Gastrocnemius medialis (tissue), 4 donors: ENCODE data around the gene CLEC18A. TPM values are rescaled to one million over a fixed set of nuclear protein-coding genes. Genes with fewer than 3 reads are reported as not detected.
"Not testable (repeated sequence)": the region's sequence is repeated elsewhere in the genome, so short reads cannot be mapped to it uniquely, and the experiment has no call there.

ENCODE experiments used
- ATAC-seq, 2 donors: fragments of 150-250 bp; one replicate each; pipeline ENCODE4 v1.9.1; 2016
- DNase-seq, 2 donors: peaks; one replicate each; pipeline ENCODE4 v3.0.0-alpha.2; 2019
- H3K27ac ChIP-seq, 4 donors: fragments of 200-600 bp; sonication (generic); 1 replicate in 1 of 4; 2 replicates in 3 of 4; pipeline ENCODE4 v1.5.1; 2016 to 2018; ENCODE audit warnings: mild to moderate bottlenecking in 2 of 4, moderate library complexity in 1 of 4
- H3K27me3 ChIP-seq, 3 donors: fragments of 200-600 bp; sonication (generic) in 2 of 3; 1 replicate in 1 of 3; 2 replicates in 2 of 3; pipeline versions ENCODE4 v1.5.1 to v1.6.0; 2016 to 2019; ENCODE audit warnings: mild to moderate bottlenecking in 1 of 3, moderate library complexity in 1 of 3
- H3K36me3 ChIP-seq, 2 donors: fragments of 200-600 bp; sonication (generic) in 1 of 2; one replicate each; pipeline ENCODE4 v1.5.1; 2017 to 2018
- H3K4me1 ChIP-seq, 2 donors: fragments of 200-600 bp; sonication (generic) in 1 of 2; one replicate each; pipeline ENCODE4 v1.5.1; 2016 to 2017; ENCODE audit warnings: mild to moderate bottlenecking in 2 of 2
- H3K4me3 ChIP-seq, 4 donors: fragments of 200-600 bp; sonication (generic) in 3 of 4; 1 replicate in 1 of 4; 2 replicates in 3 of 4; pipeline ENCODE4 v1.5.1; 2016 to 2019; ENCODE audit warnings: mild to moderate bottlenecking in 2 of 4
- H3K9me3 ChIP-seq, 3 donors: fragments of 200-600 bp; sonication (generic) in 2 of 3; 1 replicate in 1 of 3; 2 replicates in 2 of 3; pipeline ENCODE4 v1.5.1; 2016 to 2019
- in situ Hi-C, 4 donors: fragments of 200-750 bp; cut with MboI; loops; one replicate each; pipeline versions ENCODE4 v1.15.0 to v1.8.0; 2017; ENCODE audit warnings: low sequenced_read_pairs in 4 of 4
- intact Hi-C: fragments of 100-400 bp; cut with DNase I; formaldehyde crosslinking; loops from one replicate; pipeline ENCODE4 v1.15.1; 2023; ENCODE audit warnings: low total_unique reads
- total RNA-seq, 4 donors: library from RNA; depleted of rRNA; stranded (reverse); fragments of >200 nt; gene quantifications; one replicate each; pipeline versions ENCODE4 v1.1.0 to v1.2.3, GENCODE V29; 2016

The CLEC18A gene
- total RNA-seq, 4 donors from 2014 or later = 0.71 TPM; not detected in 3

DNA sequence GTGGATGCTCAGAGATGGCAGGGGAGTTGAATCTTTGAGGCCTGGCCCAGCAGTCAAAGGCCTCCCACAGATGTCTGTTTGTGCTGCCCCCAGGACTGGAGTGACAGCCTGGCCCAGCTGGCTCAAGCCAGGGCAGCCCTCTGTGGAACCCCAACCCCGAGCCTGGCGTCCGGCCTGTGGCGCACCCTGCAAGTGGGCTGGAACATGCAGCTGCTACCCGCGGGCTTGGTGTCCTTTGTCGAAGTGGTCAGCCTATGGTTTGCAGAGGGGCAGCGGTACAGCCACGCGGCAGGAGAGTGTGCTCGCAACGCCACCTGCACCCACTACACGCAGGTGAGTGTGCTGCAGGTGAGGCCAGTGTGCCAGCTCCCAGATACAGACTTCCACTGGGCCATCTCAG lies 3.1 kb downstream of the CLEC18A start:
- in situ Hi-C loops, ATAC-seq, H3K9me3 ChIP-seq, H3K4me1 ChIP-seq, intact Hi-C loops, H3K4me3 ChIP-seq, H3K36me3 ChIP-seq, H3K27me3 ChIP-seq, H3K27ac ChIP-seq, DNase-seq: not testable (repeated sequence)

DNA sequence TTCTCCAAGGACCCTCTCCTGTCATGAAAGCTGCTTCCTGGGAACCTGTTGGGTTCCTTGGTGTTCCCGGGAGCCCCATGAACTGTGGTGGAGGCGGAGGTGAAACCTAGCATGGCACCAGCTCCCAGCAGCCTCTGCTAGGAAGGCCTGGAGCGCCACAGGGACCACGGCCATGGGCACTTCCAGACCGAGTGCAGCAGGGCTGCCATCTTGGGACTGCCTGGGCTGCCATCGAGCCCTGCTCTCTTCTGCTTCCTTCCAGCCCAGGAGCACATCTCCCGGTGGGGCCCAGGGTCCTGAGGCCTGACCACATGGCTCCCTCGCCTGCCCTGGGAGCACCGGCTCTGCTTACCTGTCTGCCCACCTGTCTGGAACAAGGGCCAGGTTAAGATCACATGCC lies 12.2 kb downstream of the CLEC18A start:
- intact Hi-C loops, DNase-seq, H3K4me1 ChIP-seq, H3K9me3 ChIP-seq, in situ Hi-C loops, H3K36me3 ChIP-seq, H3K4me3 ChIP-seq, ATAC-seq, H3K27ac ChIP-seq, H3K27me3 ChIP-seq: not testable (repeated sequence)

DNA sequence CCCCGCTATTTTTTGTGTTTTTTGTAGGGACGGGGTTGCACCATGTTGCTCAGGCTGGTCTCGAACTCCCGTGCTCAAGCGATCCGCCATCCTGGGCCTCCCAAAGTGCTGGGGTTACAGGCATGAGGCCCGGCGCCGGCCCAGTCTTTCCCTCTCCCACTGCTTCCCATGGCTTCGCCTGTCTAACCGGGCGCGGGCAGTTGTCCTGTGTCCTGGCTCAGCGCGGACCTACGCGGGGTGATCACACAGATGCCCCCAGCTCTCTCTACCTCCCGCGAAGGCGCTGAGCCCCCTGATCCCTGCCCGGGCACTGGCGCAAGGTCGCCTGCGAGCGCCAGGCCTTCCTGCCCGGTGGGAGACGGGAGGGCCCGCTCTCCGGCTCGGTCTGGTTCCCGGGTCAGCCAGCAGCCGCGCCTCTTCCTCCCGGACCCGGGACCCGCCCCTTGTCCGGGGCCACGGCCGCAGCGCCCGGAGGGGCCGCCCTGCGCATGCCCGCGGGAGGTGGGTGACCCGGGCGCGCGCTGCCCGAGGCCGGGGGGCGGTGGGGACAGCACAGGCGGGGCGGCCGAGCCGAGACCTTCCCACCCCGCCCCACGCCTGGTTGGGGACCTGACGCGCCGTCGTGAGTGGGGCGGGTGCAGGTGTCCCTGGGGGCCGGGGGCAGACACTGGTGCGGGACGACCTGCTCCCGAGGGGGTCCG lies 14.0 kb downstream of the CLEC18A start:
- H3K9me3 ChIP-seq, in situ Hi-C loops, H3K36me3 ChIP-seq, intact Hi-C loops, H3K27me3 ChIP-seq, H3K4me1 ChIP-seq, DNase-seq: not testable (repeated sequence)
- Histone ChIP-seq H3K4me3 (peak overlapping the region; percentile 13 to 49 (median 45)), H3K27ac (peak overlapping the region in 2 of 4 donors; percentile 21 to 52)
- peak; percentile 14 to 58 for ATAC-seq

DNA sequence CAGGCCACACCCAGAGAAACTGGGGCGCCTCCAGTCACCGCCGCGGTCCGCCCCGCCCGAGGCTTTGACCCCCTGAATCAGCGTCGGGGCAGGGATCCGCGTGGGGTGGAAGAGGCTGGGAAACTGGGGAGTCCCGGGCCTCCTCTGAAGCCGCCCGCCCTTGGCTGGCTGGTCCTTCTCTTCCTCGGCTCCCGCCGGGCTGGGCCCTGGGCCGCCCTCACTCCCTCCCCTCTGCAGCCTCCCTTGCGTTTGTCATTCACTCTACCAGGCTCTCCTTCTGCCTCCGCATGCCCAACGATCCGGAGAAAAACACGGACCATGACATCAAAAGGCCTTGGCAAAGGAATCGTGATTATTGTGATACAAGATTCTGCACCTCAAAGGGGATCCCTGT lies 14.5 kb downstream of the CLEC18A start:
- H3K36me3 ChIP-seq, intact Hi-C loops, H3K4me1 ChIP-seq, DNase-seq, in situ Hi-C loops, H3K27me3 ChIP-seq, H3K27ac ChIP-seq, H3K9me3 ChIP-seq: not testable (repeated sequence)
- peak; percentile 27 to 48 for ATAC-seq
- peak overlapping the region in 2 of 4 donors; percentile 49 for H3K4me3 ChIP-seq

DNA sequence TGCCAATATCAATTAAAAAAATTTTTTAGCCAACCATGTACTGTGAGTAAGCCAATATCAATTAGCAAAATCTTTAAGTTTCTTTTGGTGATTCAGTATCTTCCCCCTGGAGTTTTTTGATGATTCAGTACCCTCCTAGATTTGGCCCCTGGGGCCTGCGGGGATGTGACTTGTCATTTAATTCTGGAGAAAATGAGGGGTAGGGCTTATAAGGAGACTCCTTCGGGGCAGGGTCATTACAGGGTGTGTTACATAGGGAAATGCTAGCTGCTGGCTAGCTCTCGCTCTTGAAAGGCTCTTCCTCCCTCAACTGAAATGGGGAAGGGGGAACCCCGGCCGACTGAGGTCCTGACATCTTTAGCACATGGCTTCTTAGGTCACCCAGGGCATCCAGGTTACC lies 16.6 kb downstream of the CLEC18A start:
- H3K4me1 ChIP-seq, intact Hi-C loops, H3K4me3 ChIP-seq, H3K27ac ChIP-seq, ATAC-seq, H3K27me3 ChIP-seq, in situ Hi-C loops, H3K9me3 ChIP-seq, H3K36me3 ChIP-seq, DNase-seq: not testable (repeated sequence)

DNA sequence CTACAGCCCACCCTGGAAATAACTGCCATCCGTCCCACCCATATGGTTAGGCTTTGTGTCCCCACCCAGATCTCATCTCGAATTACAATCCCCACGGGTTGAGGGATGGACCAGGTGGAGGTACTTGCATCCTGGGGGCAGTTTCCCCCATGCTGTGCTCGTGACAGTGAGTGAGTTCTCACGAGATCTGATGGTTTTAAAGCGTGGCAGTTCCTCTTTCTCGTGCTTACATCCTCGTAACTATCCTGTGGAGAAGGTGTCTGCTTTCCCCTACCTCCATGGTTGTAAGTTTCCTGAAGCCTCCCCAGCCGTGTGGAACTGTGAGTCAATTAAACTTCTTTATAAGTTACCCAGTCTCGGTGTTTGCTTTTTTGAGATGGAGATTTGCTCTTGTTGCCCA lies 17.0 kb downstream of the CLEC18A start:
- in situ Hi-C loops, ATAC-seq, H3K27me3 ChIP-seq, H3K9me3 ChIP-seq, H3K4me1 ChIP-seq, intact Hi-C loops, H3K36me3 ChIP-seq, DNase-seq, H3K27ac ChIP-seq, H3K4me3 ChIP-seq: not testable (repeated sequence)

DNA sequence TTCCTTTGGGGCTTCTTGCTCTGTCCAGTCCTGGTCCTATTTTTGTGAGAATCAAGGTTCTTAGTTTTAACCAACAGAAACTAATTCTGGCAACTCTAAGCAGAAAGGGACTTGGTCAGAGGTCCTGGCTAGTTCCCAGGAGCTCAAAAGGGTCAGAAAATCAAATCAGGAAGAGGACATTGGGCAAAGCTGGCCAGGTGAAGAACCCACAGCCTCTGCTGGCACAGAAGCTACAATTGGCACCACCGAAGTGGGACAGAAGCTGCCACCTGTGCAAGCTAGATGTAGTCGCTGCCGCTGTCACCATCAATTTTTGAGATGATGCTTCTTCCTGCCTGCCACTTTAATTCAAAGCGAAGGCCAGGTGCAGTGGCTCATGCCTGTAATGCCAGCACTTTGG lies 18.5 kb downstream of the CLEC18A start:
- H3K4me3 ChIP-seq, in situ Hi-C loops, H3K27me3 ChIP-seq, DNase-seq, ATAC-seq, H3K36me3 ChIP-seq, H3K4me1 ChIP-seq, H3K9me3 ChIP-seq, H3K27ac ChIP-seq, intact Hi-C loops: not testable (repeated sequence)

DNA sequence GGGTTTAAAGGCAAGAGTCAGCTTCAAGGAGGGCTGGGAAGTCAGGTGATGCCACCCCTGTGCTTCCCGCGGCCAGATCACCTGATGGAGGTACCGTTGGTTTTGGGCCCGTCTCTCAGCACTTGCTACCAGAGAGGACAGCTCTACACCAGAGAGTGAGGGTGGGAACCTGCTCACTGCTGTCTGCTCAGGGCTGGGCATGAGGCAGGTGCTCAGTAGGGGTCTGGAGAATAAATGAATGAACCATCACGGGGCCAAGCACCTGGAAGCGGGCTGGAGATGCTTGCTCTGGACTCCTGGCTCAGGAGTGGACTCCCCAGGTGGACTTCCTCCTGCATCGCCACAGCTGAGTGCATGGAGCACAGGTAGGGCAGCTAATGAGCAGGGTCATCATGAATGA lies 21.0 kb downstream of the CLEC18A start:
- intact Hi-C loops, DNase-seq, H3K4me1 ChIP-seq, H3K4me3 ChIP-seq, H3K36me3 ChIP-seq, H3K9me3 ChIP-seq, H3K27ac ChIP-seq, in situ Hi-C loops, ATAC-seq, H3K27me3 ChIP-seq: not testable (repeated sequence)

DNA sequence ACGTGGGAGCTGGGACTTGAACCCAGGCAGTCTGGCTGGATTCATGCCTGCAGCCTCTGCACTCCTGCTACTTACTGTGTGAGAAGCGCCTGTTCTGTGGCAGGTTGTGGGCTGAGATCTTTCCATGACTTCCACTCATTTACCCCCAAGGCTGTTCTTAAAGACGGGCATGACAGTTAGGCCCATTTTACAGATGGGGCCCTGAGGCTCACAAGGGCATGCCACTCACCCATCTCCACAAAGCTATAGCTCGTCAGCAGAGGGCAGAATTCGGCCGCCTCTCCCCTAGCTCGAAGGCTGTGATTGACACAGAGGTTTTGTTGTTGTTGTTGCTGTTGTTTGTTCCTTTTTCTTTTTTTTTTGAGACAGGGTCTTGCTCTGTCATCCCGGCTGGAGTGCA lies 21.8 kb downstream of the CLEC18A start:
- H3K27me3 ChIP-seq, intact Hi-C loops, DNase-seq, in situ Hi-C loops, H3K4me1 ChIP-seq, H3K36me3 ChIP-seq, H3K4me3 ChIP-seq, ATAC-seq, H3K27ac ChIP-seq, H3K9me3 ChIP-seq: not testable (repeated sequence)

DNA sequence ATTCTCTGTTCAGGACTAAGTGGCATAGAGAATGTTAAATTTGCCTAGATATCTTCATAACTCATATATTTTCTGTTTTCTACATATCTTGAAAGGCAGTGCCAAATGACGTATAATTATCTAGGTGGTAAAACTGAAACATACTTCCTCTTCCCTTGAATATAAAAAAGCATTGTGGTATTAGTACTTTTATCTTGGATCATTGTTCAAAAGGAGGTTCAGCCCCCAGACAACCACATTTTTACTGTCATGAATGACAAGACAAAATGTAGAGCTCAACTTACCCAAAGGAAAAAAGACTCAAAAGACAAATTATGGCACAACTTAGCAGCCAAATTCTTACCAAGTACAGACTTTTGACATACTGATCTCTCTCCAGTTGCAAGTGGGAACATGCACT lies 34.1 kb downstream of the CLEC18A start:
- H3K4me3 ChIP-seq, H3K36me3 ChIP-seq, in situ Hi-C loops: not testable (repeated sequence)

DNA sequence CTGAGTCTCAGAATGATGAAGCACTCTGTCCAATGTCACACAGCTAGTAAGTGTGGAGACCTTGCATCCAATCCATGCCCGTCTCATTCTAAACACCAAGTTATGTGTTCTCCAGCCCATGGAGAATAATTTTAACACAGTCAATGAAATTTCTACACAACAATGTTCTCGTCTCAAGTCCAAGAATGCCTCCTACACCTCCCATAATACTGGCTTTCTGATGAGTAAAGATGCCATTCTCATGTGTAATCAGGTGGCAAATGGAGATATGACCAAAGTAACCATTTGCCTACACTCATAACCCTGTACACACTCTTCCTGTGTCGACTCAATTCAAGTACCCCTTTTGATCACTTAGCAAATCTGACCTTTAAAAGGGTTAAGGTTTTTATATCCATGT lies 46.8 kb downstream of the CLEC18A start:
- H3K27me3 ChIP-seq, H3K27ac ChIP-seq, H3K9me3 ChIP-seq, intact Hi-C loops, in situ Hi-C loops, H3K4me3 ChIP-seq, DNase-seq, ATAC-seq, H3K4me1 ChIP-seq: not testable (repeated sequence)
- H3K36me3 ChIP-seq = peaks cover 0 to 12% of the 10 kb centered on the region in 2 donors

More for the DNA sequence above, 34.1 kb downstream of the CLEC18A start:
- H3K27ac ChIP-seq, H3K9me3 ChIP-seq, H3K4me1 ChIP-seq, DNase-seq, ATAC-seq, intact Hi-C loops, H3K27me3 ChIP-seq: not testable (repeated sequence)

DNA sequence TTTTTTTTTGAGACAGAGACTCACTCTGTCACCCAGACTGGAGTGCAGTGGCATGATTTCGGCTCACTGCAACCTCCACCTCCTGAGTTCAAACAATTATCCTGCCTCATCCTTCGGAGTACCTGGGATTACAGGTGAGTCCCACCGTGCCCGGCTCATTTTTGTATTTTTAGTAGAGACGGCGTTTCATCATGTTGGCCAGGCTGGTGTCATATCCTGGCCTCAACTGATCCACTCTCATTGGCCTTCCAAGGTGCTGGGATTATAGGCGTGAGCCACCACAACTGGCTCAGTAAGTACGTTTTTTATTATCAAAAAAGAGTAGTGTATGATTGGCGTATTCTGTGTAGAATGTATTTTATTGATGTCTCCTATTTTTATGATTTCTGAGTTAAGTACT lies 48.7 kb downstream of the CLEC18A start:
- H3K27me3 ChIP-seq, H3K36me3 ChIP-seq, H3K4me1 ChIP-seq, ATAC-seq, DNase-seq, in situ Hi-C loops, intact Hi-C loops, H3K9me3 ChIP-seq: not testable (repeated sequence)
- Histone ChIP-seq H3K4me3 (peak overlapping the region in 1 of 4 donors; percentile 17), H3K27ac (peak overlapping the region in 1 of 4 donors; percentile 47)
